ENCODE measurements around the gene OR51Q1. TPM values are rescaled to one million over a fixed set of nuclear protein-coding genes. Genes with fewer than 3 reads are reported as not detected.

Gene OR51Q1
- total and polyA plus RNA-seq, 2 experiments from 2014 or later: not detected

GRCh38 chr11:5390210-5390609, 31.7 kb upstream of the OR51Q1 start (continued):
- peak; percentile 36 to 53 for TF ChIP-seq CTCF (conservative IDR thresholded peaks at IDR 0.05; ENCODE audit: low read depth in 2 of 2)
- TF ChIP-seq EZH2phosphoT487 (IDR thresholded peaks at IDR 0.05; ENCODE audit: unreplicated experiment): no peak
- TF ChIP-seq ZNF331 (CRISPR knock-in tag; IDR thresholded peaks at IDR 0.05; ENCODE audit: low read depth): no peak
- no peak for TF ChIP-seq JUNB (IDR thresholded peaks at IDR 0.05; ENCODE audit: unreplicated experiment)
- no peak for TF ChIP-seq POLR2AphosphoS5 (IDR thresholded peaks at IDR 0.05; ENCODE audit: low read depth)

GRCh38 chr11:5394091-5394490, 27.8 kb upstream of the OR51Q1 start:
- Histone ChIP-seq H2AFZ (no peak overlapping the region), H3K9me2 (ENCODE audit: insufficient read depth) (0 out of 2 replicates have a peak, but pooled peaks cover 3% of the 10 kb centered on the region), H3K27me3 (ENCODE audit: insufficient read depth) (no peaks in the 10 kb centered on the region), H3F3A (replicated peaks; ENCODE audit: low read depth) (no peaks in the 10 kb centered on the region), H4K20me1 (replicated peaks; ENCODE audit: insufficient read depth) (no peaks in the 10 kb centered on the region), H3K4me1 (ENCODE audit: insufficient read depth) (no peaks in the 10 kb centered on the region), H3K36me3 (ENCODE audit: insufficient read depth) (no peaks in the 10 kb centered on the region), H3K4me3 (no peak overlapping the region), H3K27ac (ENCODE audit: low read depth) (no peak overlapping the region), H3K79me2 (replicated peaks; ENCODE audit: insufficient read depth) (no peaks in the 10 kb centered on the region), H3K4me2 (no peak overlapping the region)
- no peak overlapping the region for H3K4me3 Mint-ChIP-seq
- DNase-seq (ENCODE audit: low spot score): no peak
- H3K27me3 Mint-ChIP-seq (ENCODE audit: insufficient read depth, low read depth, poor library complexity): peaks cover 2% of the 10 kb centered on the region
- no peaks in the 10 kb centered on the region for H3K36me3 Mint-ChIP-seq (ENCODE audit: low read depth)
- no peak overlapping the region for H3K27ac Mint-ChIP-seq
- H3K9me3 Mint-ChIP-seq: no peaks in the 10 kb centered on the region; the same call in 2 of the 3 replicates
- peaks cover 3% of the 10 kb centered on the region; the same call in 2 of the 3 replicates for H3K4me1 Mint-ChIP-seq
- ATAC-seq: no peak
- TF ChIP-seq STAT1 (IDR thresholded peaks at IDR 0.05; ENCODE audit: unreplicated experiment) (no peak), NANOG (IDR thresholded peaks at IDR 0.05; ENCODE audit: borderline replicate concordance) (no peak), EZH2phosphoT487 (IDR thresholded peaks at IDR 0.05; ENCODE audit: unreplicated experiment) (no peak), CREB1 (CRISPR knock-in tag; IDR thresholded peaks at IDR 0.05; ENCODE audit: low read depth) (no peak), EZH2 (IDR thresholded peaks at IDR 0.05; ENCODE audit: low read depth, unreplicated experiment) (no peak), REST (IDR thresholded peaks at IDR 0.05; ENCODE audit: unreplicated experiment) (no peak), POLR2AphosphoS5 (IDR thresholded peaks at IDR 0.05; ENCODE audit: low read depth) (no peak), ZNF114 (CRISPR knock-in tag; IDR thresholded peaks at IDR 0.05) (no peak), JUNB (IDR thresholded peaks at IDR 0.05; ENCODE audit: unreplicated experiment) (no peak)
- TF ChIP-seq, protein P1, sequence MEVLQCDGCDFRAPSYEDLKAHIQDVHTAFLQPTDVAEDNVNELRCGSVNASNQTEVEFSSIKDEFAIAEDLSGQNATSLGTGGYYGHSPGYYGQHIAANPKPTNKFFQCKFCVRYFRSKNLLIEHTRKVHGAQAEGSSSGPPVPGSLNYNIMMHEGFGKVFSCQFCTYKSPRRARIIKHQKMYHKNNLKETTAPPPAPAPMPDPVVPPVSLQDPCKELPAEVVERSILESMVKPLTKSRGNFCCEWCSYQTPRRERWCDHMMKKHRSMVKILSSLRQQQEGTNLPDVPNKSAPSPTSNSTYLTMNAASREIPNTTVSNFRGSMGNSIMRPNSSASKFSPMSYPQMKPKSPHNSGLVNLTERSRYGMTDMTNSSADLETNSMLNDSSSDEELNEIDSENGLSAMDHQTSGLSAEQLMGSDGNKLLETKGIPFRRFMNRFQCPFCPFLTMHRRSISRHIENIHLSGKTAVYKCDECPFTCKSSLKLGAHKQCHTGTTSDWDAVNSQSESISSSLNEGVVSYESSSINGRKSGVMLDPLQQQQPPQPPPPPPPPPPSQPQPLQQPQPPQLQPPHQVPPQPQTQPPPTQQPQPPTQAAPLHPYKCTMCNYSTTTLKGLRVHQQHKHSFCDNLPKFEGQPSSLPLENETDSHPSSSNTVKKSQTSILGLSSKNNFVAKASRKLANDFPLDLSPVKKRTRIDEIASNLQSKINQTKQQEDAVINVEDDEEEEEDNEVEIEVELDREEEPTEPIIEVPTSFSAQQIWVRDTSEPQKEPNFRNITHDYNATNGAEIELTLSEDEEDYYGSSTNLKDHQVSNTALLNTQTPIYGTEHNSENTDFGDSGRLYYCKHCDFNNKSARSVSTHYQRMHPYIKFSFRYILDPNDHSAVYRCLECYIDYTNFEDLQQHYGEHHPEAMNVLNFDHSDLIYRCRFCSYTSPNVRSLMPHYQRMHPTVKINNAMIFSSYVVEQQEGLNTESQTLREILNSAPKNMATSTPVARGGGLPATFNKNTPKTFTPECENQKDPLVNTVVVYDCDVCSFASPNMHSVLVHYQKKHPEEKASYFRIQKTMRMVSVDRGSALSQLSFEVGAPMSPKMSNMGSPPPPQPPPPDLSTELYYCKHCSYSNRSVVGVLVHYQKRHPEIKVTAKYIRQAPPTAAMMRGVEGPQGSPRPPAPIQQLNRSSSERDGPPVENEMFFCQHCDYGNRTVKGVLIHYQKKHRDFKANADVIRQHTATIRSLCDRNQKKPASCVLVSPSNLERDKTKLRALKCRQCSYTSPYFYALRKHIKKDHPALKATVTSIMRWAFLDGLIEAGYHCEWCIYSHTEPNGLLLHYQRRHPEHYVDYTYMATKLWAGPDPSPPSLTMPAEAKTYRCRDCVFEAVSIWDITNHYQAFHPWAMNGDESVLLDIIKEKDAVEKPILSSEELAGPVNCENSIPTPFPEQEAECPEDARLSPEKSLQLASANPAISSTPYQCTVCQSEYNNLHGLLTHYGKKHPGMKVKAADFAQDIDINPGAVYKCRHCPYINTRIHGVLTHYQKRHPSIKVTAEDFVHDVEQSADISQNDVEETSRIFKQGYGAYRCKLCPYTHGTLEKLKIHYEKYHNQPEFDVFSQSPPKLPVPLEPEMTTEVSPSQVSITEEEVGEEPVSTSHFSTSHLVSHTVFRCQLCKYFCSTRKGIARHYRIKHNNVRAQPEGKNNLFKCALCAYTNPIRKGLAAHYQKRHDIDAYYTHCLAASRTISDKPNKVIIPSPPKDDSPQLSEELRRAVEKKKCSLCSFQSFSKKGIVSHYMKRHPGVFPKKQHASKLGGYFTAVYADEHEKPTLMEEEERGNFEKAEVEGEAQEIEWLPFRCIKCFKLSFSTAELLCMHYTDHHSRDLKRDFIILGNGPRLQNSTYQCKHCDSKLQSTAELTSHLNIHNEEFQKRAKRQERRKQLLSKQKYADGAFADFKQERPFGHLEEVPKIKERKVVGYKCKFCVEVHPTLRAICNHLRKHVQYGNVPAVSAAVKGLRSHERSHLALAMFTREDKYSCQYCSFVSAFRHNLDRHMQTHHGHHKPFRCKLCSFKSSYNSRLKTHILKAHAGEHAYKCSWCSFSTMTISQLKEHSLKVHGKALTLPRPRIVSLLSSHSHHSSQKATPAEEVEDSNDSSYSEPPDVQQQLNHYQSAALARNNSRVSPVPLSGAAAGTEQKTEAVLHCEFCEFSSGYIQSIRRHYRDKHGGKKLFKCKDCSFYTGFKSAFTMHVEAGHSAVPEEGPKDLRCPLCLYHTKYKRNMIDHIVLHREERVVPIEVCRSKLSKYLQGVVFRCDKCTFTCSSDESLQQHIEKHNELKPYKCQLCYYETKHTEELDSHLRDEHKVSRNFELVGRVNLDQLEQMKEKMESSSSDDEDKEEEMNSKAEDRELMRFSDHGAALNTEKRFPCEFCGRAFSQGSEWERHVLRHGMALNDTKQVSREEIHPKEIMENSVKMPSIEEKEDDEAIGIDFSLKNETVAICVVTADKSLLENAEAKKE (CRISPR knock-in tag; IDR thresholded peaks at IDR 0.05): no peak
